Measurements from ENCODE around the gene SPG21. TPM values are rescaled to one million over a fixed set of nuclear protein-coding genes. Genes with fewer than 3 reads are reported as not detected.

SPG21 gene
- total and polyA plus RNA-seq, 12 donors = 30.4 to 57.0 (median 45.9) TPM

- Histone ChIP-seq H3K27me3 (no peaks in the 10 kb centered on the region), H3K9me3 (peaks cover 0 to 6% (median 0%) of the 10 kb centered on the region in 11 donors), H3K36me3 (no peaks in the 10 kb centered on the region), H3K27ac (no peak overlapping the region), H3K4me1 (peaks cover 0 to 17% (median 0%) of the 10 kb centered on the region in 9 donors), H3K4me3 (no peak overlapping the region)
- no peak for ATAC-seq
- no peak for DNase-seq
- intact Hi-C loops (cut with DNase I) = no loop called here
- TF ChIP-seq CTCF (IDR thresholded peaks at IDR 0.05) = no peak
- WGBS, 2 donors = 95 to 96% methylated on average over 8 of the region's 8 CpGs
Observed at GRCh38 chr15:64926661-64927060, 63.1 kb downstream of the SPG21 start.

GRCh38 chr15:64925335-64926330 is 64.1 kb downstream of the SPG21 start:
- WGBS, 2 donors = 92 to 94% methylated on average over 13 of the region's 13 CpGs
- no peak overlapping the region for H3K4me3 ChIP-seq
- H3K27ac ChIP-seq = no peak overlapping the region
- no peak for ATAC-seq
- no peak for TF ChIP-seq CTCF (IDR thresholded peaks at IDR 0.05)
- H3K4me1 ChIP-seq = peaks cover 0 to 17% (median 0%) of the 10 kb centered on the region in 9 donors
- no peak for DNase-seq
- H3K27me3 ChIP-seq = no peaks in the 10 kb centered on the region
- peaks cover 0 to 6% (median 0%) of the 10 kb centered on the region in 11 donors for H3K9me3 ChIP-seq
- H3K36me3 ChIP-seq = no peaks in the 10 kb centered on the region
- intact Hi-C loops (cut with DNase I) = no loop called here

- no peak for ATAC-seq
- no peak for DNase-seq
- no peak overlapping the region for H3K4me3 ChIP-seq
- WGBS, 2 donors = 97 to 98% methylated on average over 2 of the region's 2 CpGs
- H3K9me3 ChIP-seq = peaks cover 0 to 6% (median 0%) of the 10 kb centered on the region in 11 donors
- H3K36me3 ChIP-seq = no peaks in the 10 kb centered on the region
- no peaks in the 10 kb centered on the region for H3K27me3 ChIP-seq
- no peak for TF ChIP-seq CTCF (IDR thresholded peaks at IDR 0.05)
- H3K27ac ChIP-seq = no peak overlapping the region
- intact Hi-C loops (cut with DNase I) = no loop called here
- H3K4me1 ChIP-seq = peaks cover 0 to 11% (median 0%) of the 10 kb centered on the region in 9 donors
Observed at GRCh38 chr15:64923546-64923945, 66.2 kb downstream of the SPG21 start.

- Histone ChIP-seq H3K36me3 (no peaks in the 10 kb centered on the region), H3K4me3 (no peak overlapping the region), H3K27me3 (no peaks in the 10 kb centered on the region), H3K9me3 (peaks cover 0 to 6% (median 0%) of the 10 kb centered on the region in 11 donors), H3K27ac (peak overlapping the region in 1 of 10 donors; percentile 41), H3K4me1 (peaks cover 0 to 7% (median 0%) of the 10 kb centered on the region in 9 donors)
- no peak for ATAC-seq
- no peak for DNase-seq
- no peak for TF ChIP-seq CTCF (IDR thresholded peaks at IDR 0.05)
- intact Hi-C loops (cut with DNase I) = no loop called here
- WGBS, 2 donors = 85 to 92% methylated on average over 6 of the region's 6 CpGs
Observed at GRCh38 chr15:64921711-64922110, 68.0 kb downstream of the SPG21 start.
